HG03097 (cell line): Measurements from ENCODE around the gene RRP12.
"Not testable (repeated sequence)": the region's sequence is repeated elsewhere in the genome, so short reads cannot be mapped to it uniquely, and the experiment has no call there.

Experiments used
- ATAC-seq: cut with Tn5 transposase; IDR thresholded peaks from one replicate; pipeline ENCODE4 v1.9.1; 2021; ENCODE audit not compliant: unreplicated experiment, low FRiP score

Gene RRP12

GRCh38 chr10:97372233-97372875, 28.8 kb downstream of the RRP12 start:
- no peak for ATAC-seq

GRCh38 chr10:97371696-97372095, 29.4 kb downstream of the RRP12 start:
- ATAC-seq = no peak

- ATAC-seq = no peak
These were observed 34.0 kb downstream of the RRP12 start for GRCh38 chr10:97367126-97367649.

- ATAC-seq = no peak
These were observed 34.6 kb downstream of the RRP12 start for GRCh38 chr10:97366572-97366971.

- ATAC-seq = no peak
These were observed 35.3 kb downstream of the RRP12 start for GRCh38 chr10:97365761-97366351.

GRCh38 chr10:97363071-97363470, 38.1 kb downstream of the RRP12 start:
- ATAC-seq = no peak

- ATAC-seq = no peak
These were observed 38.7 kb downstream of the RRP12 start for GRCh38 chr10:97362310-97363033.

- no peak for ATAC-seq
These were observed 39.6 kb downstream of the RRP12 start for GRCh38 chr10:97361537-97361901.

GRCh38 chr10:97360705-97361536, 40.2 kb downstream of the RRP12 start:
- no peak for ATAC-seq

GRCh38 chr10:97358781-97359180, 42.4 kb downstream of the RRP12 start:
- ATAC-seq = no peak

- no peak for ATAC-seq
These were observed 42.8 kb downstream of the RRP12 start for GRCh38 chr10:97358349-97358748.

GRCh38 chr10:97356918-97357317, 44.2 kb downstream of the RRP12 start:
- ATAC-seq = no peak

GRCh38 chr10:97356318-97356914, 44.7 kb downstream of the RRP12 start:
- ATAC-seq = no peak

GRCh38 chr10:97355571-97355975, 45.6 kb downstream of the RRP12 start:
- ATAC-seq = no peak

- ATAC-seq = no peak
These were observed 47.2 kb downstream of the RRP12 start for GRCh38 chr10:97353945-97354344.

- ATAC-seq = no peak
These were observed 51.2 kb downstream of the RRP12 start for GRCh38 chr10:97349752-97350513.

- ATAC-seq = no peak
These were observed 53.8 kb downstream of the RRP12 start for GRCh38 chr10:97347317-97347716.

GRCh38 chr10:97343664-97344063, 57.5 kb downstream of the RRP12 start:
- not testable (repeated sequence) for ATAC-seq

GRCh38 chr10:97341416-97341815, 59.7 kb downstream of the RRP12 start:
- no peak for ATAC-seq

GRCh38 chr10:97338041-97338440, 63.1 kb downstream of the RRP12 start:
- no peak for ATAC-seq
